Activated effector memory CD4-positive, alpha-beta T cell treated with anti-CD3 and anti-CD28 coated beads, Interleukin-2, amount 50 U/mL, for 16 hours (primary cell): ENCODE data around the gene CAMSAP1.
"Not testable (repeated sequence)": the region's sequence is repeated elsewhere in the genome, so short reads cannot be mapped to it uniquely, and the experiment has no call there.

Experiments
- DNase-seq: peaks from one replicate; pipeline ENCODE4 v3.0.0-alpha.2; 2020

CAMSAP1 gene

DNA sequence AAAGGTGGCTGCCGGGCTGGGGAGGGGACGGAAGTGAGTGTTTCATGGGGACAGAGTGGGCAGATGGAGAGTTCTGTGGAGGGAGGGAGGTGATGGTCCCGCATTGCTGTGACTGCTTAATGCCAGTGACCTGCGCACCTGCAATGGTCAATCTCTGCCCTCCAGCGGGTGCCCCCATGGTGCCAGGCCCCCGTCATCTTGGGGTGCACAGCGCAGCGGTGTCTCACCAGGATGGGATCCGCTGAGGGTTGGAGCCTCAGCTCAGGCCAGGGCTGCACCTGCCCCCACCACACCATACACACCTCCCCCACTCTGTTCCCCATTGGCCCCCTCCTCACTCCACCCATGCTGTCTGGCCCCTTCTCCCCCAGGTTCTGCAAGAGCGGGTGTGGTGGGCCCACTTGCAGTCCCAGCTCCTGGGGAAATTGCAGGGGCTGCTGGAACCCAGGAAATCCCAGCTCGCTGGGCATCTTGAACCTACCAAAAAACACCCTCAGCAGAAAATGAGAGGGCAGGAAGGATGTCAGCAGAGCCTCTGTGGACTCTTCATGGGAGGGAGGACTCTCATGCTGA is 12.1 kb upstream of the CAMSAP1 start:
- peak; percentile 53 for DNase-seq

DNA sequence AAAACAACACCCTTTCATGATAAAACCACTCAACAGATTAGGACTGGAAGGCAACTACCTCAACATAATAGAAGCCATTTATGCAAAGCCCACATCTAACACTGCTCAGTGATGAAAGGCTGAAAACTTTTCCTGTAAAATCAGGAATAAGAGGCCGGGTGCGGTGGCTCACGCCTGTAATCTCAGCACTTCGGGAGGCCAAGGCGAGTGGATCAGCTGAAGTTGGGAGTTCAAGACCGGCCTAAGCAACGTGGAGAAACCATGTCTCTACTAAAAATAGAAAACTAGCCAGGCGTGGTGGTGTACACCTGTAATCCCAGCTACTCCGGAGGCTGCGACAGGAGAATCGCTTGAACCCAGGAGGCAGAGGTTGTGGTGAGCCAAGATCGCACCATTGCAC is 8.9 kb upstream of the CAMSAP1 start:
- not testable (repeated sequence) for DNase-seq

DNA sequence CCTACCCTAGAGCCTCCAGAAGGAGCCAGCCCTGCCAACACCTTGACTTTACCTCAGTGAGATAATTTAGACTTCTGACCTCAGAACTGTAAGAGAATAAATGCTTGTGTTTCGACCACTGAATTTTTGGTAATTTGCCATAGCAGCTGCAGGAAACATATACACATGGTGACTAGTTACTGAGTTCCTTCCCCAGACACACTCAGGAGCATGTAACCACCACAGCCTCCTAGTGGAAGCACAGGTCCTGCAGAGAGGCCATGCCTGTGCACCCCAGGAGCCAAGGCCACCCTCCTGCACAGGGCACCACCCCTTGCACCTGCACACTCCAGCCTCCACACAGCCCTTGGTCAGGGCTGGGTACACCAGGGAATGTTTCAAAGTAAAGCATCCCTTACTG is 7.6 kb upstream of the CAMSAP1 start:
- DNase-seq, result peak; percentile 38

DNA sequence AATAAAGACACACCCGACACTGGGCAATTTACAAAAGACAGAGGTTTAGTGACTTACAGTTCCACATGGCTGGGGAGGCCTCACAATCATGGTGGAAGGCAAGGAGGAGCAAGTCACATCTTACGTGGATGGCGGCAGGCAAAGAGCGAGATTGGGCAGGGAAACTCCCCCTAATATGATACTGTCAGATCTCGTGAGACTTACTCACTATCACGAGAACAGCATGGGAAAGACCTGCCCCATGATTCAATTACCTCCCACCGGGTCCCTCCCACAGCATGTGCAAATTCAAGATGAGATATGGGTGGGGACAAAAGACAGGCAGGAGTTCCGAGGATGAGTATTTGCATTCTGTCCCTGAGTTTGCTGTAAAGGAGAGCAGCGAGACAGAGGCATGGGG is 3.9 kb upstream of the CAMSAP1 start:
- peak; percentile 30 for DNase-seq

DNA sequence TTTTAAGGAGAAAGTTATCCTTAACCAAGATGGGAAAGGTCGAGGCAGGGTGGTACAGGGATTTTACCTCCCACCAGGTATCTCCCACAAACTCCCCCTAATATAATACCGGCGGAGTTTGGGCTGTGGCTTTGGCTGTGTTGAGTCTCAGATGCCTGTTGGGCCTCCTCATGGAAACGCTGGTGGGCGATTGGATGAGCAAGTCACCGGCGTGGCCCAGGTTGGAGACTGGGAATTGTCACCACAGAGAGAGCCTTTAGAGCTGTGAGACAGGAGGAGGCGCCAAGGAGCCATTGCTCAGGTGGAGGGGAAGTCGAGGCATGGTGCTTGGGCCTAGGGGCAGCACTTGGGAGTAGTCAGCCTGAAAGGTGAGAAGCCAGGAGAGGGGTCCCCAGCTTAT is 3.4 kb upstream of the CAMSAP1 start:
- peak; percentile 54 for DNase-seq

DNA sequence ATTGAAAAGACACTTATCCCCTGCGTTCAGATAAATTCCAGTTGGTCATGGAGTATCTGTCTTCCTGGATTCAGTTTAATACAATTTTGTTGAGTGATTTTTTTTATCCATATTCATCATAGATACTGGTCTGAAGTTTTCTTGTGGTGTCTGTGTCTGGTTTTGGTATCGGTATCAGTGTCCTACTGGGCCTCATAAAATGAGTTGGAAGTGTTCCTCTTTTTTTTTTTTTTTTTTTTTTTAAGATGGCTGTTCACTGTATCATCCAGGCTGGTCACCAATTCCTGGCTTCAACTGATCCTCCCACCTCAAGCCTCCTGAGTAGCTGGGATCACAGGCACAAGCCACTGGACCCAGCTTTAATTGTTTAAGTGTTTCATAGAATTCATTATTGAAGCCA is 2.9 kb upstream of the CAMSAP1 start:
- no peak for DNase-seq

DNA sequence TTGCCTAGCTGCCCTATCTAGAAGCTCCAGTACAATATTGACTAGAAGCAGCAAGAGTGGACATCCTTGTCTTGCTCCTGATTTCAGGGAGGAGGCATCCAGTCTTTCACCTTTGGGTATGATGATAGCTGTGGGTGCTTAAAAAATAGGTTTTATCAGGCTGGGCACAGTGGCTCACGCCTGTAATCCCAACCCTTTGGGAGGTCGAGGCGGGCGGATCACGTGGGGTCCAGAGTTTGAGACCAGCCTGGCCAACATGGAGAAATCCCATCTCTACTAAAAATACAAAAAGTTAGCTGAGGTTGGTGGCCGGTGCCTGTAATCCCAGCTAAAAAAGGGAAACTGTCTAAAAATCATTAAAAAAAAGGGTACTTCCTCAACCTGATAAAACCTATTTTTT is 2.0 kb upstream of the CAMSAP1 start:
- peak; percentile 41 for DNase-seq

DNA sequence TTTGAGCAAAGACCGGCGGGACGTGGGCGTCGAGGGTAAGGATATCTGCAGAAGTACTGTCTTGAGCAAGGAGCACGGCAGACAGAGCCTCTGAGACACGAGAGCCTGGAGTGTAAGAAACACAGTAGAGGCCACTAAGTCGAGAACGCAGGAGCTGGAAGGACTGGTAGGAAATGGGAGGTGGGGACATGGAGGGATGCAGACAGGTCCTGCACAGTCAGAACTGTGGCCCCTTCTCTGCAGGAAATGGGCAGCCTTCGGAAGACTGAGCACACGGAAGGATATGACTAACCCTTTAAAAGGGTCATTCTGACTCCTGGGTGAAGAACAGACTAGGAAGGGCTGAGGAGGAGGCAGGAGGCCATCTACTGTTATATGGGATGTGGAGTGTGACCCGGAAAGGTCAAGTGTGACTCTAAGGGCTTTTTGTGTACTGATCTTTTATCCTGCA is 1.4 kb upstream of the CAMSAP1 start:
- peak; percentile 62 for DNase-seq

DNA sequence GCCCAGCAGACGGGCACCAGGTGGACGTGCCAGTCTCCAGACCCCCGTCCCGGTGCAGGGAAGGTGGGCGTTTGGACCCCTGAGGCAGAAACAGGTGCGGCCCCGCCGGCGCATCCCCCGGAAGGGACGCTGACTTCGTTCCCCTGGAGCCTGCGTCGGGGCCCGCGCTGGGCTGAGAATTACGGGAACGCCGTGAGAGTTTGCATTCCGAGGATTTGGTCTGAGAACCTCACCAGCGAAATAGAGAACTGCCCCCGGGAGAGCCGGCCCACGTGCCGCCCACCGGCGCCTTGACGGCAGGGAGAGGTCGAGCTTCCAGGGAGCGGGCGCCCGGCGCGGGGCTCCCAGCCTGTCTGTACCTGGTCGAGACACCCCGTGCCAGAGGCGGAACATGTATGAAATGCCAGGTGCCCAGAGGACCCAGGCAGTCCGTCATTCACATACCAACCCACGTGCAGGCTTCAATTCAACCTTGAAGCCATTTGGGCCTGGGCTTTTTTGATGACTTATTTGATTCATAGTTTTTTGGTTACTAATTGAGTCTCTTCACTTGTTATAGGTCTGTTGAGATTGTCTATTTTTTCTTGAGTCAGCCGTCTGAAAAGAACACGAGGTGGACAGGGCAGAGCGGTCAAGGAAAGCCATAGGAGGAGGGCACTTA is 877 bp upstream of the CAMSAP1 start:
- DNase-seq, result no peak

DNA sequence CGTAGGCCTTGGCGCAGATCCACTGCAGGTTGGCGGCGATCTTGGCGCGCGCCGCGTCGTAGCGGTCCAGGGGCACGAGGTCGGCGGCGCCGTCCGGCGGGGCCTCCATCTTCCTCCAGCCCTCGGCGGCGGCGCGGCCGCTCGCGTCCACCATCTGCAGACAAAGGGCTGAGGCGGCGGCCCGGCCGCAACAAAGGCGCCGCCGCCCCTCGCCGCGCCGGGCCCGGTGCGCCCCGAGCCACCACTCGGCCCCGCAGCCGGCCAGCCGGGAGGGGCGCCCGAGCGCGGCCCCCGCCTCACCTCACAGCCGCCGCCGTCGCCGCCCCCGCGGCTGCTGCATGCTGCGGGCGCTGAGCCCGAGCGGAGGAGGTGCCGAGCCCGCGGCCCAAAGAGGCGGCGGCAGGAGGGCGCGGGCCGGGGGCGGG is 328 bp downstream of the CAMSAP1 start:
- no peak for DNase-seq

DNA sequence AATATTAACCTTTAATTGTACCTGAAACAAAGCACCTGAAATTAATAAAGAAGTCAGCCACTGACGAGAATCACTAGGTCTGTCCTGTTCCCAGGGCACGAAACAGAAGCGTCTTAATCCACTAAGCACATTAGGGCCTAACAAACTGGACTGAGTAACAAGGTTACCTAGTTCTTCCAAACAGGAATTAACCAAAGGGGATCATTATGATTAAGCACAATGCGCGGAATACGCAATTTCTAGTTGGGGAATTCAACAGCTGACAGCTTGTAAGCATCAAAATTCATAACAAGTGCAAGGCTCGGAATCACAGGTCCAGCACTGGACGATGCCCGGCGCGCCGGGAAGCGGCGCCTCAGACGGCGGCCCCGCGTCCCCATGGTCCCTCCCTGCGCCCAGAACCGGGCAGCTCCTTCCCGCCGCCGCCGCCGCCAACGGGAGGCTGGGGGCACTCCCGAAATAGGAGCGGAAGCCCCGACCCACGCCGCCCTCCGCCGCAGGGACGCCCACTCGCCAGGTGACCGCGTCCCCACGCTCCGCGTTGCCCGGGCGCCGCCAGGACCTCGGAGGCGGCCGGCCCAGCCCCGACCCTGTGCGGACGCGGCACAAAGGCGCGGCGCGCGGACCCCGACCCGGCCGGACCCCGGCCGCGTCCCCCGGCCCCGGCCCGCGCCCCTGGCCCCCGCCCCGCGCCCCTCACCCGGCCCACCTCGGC is 898 bp downstream of the CAMSAP1 start:
- DNase-seq, result peak; percentile 74

DNA sequence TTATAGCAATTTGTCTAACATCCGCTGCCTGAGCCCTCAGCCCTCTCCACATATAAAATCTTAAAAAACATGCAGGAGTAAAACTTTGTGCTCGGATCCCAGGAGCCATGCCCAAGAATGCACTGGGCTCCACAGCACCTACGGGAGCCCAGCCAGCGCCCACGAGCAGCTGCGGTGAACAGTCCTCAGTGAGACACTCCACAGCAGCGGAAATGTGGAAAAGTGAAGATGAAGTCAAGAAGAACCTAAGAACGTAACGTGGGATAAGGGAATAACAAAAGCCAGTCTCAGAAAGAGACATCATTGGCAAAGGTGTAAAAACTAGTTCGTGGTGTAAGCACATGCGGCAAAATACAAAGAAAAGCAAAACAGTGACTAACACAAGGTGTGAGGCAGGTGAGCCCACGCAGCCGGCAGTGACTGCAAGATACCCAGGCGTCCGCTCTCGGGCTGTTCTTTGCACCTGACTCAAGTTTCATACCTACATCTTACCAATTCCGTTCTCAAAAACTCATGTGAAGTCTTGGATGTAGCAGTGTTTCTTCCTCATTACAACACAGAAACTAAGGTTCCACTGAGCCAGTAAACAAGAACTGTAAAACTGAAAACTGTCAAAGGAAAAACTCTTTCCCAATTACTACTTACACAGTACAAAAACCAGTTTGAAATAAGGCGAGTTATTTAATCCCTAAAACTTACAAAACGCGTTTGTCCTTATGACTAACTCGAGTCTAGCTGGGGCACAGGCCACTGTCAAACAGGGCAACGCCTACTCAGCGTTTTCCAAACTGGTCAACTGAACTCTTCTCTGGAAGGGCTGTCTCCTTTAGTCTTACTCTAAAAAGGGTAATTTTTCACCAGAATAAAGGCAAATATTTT is 1.7 kb downstream of the CAMSAP1 start:
- peak; percentile 90 for DNase-seq

DNA sequence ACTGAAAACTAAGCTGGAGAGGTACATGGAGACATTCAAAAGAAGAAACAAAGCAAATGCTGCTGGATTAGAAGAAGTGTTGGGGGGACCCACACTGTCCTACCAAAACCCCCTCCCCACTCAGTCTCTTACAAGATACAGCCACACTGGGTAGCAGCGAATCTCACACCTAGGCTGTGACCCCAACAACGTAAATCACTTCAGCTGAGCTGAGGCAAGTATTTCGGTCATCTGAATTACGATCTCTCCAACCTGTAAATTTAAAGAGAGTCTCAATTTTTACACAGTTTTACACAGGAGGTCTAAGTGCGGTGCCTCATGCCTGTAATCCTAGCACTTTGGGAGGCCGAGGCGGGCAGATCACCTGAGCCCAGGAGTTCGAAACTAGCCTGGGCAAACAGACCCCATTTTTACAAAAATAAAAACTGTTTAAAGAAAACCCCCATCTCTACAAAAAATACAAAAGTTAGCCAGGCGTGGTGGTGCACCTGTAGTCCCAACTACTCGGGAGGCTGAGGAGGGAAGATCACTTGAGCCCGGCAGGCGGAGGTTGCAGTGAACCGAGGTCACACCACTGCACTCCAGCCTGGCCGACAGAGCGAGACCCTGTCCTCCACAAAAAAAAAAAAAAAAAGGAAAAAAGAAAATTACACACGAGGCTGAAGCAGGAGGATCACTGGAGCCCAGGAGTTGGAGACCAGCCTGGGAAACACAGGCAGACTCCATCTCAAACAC is 3.4 kb downstream of the CAMSAP1 start:
- peak; percentile 34 for DNase-seq

DNA sequence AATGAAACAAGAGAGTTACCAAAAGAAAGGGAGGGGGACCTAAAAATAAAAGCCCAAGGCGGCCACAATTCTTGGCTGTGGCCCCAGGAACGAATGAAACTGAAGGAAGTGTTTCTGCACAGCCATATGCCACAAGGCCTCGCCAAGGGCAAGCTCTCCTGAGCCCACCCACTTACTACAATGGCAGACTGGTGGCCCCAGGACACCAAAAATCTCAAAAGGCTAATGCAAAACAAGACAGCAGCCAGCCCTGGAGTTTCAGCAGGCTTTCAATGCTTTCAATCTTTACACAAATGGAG is 4.0 kb downstream of the CAMSAP1 start:
- DNase-seq, result no peak

DNA sequence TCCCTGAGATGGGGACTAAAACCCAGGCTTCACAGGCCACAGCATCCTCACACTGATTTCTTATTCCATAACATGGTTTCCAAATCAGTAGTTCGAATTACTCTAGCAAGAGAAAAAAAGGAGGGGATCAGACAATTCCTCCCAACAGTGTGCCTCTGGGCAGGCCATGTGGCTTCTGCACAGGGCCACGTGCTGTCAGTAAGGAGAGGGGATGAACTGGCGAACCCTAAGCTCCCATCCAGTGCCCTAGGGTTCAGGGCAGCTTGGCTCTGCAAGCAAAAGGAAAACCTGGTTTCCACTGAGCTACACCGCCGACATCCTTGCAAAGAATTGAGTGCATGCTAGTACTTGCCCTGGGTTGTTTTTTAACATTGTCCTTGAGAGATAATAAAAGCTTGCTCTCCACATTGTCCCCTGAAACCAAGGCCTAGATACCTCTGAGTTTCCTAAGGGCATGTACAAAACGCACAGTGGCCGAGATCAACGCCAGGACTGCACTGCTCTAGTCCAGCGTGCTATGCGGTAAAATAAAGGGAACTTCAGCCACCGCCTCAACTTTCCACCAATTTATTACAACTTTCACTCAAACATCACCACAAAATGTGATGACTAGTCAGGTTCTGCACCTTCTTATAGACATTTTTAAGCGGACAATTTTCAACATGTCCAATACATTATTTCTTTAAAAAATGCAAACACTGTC is 4.5 kb downstream of the CAMSAP1 start:
- DNase-seq, result peak; percentile 27

DNA sequence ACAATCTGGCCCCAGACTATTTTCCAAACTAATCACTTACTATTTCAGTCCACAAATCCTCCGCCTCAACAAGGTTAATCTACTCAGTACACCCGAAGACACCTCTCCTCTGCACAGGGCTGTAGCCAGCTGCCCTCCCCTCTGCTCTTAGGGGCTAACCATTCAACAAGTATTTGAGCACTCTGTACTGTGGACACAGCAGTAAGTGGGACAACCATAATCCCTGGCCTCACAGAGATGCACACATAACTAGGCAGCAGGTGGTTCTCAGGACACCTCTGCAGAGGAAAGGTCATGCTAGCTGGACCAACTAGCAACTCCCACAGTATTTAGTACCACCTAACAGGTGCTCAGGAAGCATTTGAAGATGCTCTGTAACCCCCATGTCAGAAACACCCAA is 5.5 kb downstream of the CAMSAP1 start:
- DNase-seq, result peak; percentile 34

DNA sequence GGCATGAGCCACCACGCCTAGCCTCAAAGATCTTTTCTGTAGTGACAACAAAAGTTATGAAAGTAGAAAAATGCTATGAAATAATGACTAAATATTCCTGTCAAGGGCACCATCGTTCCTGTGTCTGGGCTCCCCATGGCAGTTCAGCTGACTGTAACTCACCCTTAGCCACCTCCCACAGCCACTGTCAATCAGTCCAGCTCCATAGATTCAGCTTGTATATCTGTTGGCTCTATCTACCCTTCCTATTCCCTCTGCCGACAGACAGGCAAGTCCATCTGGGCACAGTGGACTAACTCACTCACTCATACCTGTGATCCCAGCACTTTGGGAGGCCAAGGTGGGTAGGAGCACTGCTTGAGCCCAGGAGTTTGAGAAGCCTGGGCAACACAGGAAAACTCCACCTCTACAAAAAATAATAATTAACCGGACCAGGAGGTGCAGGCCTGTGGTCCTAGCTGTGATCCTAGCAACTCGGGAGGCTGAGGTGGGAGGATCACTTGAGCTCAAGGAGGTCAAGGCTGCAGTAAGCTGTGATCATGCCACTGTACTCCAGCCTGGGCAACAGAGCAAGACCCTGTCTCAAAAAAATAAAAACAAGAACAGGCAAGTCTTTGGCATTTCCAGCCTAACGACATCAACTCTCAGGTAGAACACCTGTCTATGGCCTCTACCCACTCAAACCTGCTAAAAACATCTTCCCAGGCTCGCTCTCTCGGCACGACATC is 6.2 kb downstream of the CAMSAP1 start:
- no peak for DNase-seq

DNA sequence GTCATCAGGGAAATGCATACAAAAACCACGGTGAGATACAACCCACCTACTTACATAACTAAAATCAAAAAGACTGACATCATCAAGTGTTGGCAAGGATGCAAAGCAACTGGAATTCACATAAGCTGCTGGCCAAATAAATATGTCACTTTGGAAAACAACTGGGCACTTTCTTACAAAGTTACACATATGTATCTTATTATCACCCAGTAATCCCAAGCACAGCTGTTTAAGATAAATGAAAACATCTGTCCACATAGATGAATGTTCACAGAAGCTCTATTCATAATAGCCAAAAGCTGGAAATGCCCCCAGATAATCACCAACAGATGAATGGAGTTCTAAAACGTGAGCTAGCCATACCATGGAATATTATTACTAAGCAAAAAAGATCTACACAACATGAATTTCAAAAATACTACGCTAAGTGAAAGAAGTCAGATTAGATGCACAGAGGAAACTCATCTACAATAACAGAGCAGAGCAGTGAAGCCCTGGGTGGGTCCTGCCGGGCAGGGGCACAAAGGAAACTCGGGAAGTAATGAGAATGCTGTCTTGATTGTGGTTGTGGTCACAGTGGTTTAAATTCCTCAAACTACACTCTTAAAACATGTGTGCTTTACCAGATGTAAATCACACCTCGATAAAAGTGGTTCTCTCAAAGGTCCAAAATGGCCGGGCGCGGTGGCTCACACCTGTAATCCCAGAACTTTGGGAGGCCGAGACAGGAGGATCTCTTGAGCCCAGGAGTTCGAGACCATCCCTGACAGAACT is 8.5 kb downstream of the CAMSAP1 start:
- peak; percentile 55 for DNase-seq

DNA sequence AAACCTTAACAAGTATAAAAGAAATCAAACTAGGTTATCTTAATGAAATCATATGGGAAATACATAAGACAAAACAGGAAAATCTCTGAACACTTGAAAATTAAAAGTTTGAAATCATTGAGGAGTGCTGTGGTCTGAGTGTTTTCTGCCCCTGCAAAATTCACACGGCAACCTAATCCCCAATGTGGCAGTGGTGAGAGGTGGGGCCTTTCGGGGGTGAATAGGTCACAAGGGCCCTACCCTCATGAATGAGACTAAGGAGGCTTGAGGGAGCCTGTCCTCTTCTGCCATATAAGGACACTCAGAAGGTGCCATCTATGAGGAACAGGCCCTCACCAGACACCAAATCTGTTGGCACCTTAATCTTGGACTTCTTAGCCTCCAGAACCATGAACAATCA is 10.7 kb downstream of the CAMSAP1 start:
- peak; percentile 54 for DNase-seq

DNA sequence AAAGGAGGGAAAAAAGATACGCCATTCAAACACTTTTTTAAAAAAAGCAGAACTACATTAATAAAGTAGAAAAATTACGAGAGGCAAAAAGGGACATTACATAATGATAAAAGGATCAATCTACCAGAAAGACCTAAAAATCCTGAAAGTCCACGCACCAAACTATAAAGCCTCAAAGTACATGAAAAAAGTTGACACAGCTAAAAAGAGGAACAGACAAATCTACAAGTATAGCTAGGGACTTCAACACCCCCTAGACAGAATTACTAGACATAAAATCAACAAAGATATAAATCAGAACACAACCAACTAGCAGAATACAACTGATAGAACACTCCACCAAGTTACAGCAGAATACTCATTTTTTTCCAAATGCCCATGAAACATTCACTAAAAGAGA is 11.1 kb downstream of the CAMSAP1 start:
- no peak for DNase-seq
